Spleen (tissue), 7 donors: ENCODE results near the gene TXK.

ENCODE experiments used
- CTCF ChIP-seq, 11 experiments: fragments of 200-600 bp in 7 of 11; fragments of 450-650 bp in 4 of 11; sonication (generic) in 4 of 11; IDR thresholded peaks in 8 of 11; conservative IDR thresholded peaks in 3 of 11; 1 replicate in 7 of 11; 2 replicates in 4 of 11; pipeline versions ENCODE4 v1.4.0 to v1.8.0; 2016 to 2021; ENCODE audit warnings: antibody characterized with exemption in 11 of 11, inconsistent platforms in 4 of 11, mild to moderate bottlenecking in 1 of 11
- POLR2A ChIP-seq, 3 donors: fragments of 450-650 bp; IDR thresholded peaks; one replicate each; pipeline ENCODE4 v1.5.1; 2017; ENCODE audit warnings: antibody characterized with exemption in 3 of 3, mild to moderate bottlenecking in 1 of 3
- POLR2AphosphoS5 ChIP-seq, 3 donors: sonication (generic); formaldehyde crosslinking; IDR thresholded peaks; one replicate each; pipeline ENCODE4 v1.5.1; 2017; ENCODE audit warnings: antibody characterized with exemption in 3 of 3
- donor health status: DM: no; HTN: no; CAD: no; lungs with moderate emphysema.
- donor health status: DM: no; HTN: no; CAD: no.
- donor health status: DM: no; HTN: no; CAD: no.

DNA sequence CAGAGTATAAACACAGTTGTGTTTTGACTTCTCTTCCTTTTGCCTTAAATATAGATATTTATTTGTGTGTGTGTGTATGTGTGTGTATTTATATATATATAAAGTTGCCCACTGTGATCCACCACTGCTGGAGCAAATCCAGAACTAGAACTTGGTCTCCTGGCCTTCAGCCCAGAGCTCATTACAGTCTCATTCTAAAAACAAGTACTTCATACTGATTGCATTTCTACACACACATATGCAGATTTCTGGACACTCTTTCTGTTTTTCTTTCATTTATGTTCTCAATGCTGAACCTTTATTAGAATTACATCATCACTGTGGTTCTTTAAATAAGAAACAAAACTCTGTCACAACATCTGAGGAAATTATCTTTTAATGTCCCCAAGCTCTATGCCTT, 381 bp downstream of the TXK start:
- TF ChIP-seq POLR2AphosphoS5 (IDR thresholded peaks at IDR 0.05) (no peak), CTCF (IDR thresholded peaks at IDR 0.05 in 8 of 11, conservative IDR thresholded peaks at IDR 0.05 in 3 of 11) (no peak), POLR2A (IDR thresholded peaks at IDR 0.05) (no peak)
